HG03175 (cell line): Measurements from ENCODE around the gene CLEC4D.
A peak's percentile ranks its signal among the peaks of the same experiment; 100 is the strongest.
"Not testable (repeated sequence)": the region's sequence is repeated elsewhere in the genome, so short reads cannot be mapped to it uniquely, and the experiment has no call there.

ENCODE experiments used
- ATAC-seq: cut with Tn5 transposase; IDR thresholded peaks from one replicate; pipeline ENCODE4 v1.9.1; 2021; ENCODE audit warnings: mild to moderate bottlenecking, moderate library complexity; ENCODE audit not compliant: unreplicated experiment

CLEC4D gene

DNA sequence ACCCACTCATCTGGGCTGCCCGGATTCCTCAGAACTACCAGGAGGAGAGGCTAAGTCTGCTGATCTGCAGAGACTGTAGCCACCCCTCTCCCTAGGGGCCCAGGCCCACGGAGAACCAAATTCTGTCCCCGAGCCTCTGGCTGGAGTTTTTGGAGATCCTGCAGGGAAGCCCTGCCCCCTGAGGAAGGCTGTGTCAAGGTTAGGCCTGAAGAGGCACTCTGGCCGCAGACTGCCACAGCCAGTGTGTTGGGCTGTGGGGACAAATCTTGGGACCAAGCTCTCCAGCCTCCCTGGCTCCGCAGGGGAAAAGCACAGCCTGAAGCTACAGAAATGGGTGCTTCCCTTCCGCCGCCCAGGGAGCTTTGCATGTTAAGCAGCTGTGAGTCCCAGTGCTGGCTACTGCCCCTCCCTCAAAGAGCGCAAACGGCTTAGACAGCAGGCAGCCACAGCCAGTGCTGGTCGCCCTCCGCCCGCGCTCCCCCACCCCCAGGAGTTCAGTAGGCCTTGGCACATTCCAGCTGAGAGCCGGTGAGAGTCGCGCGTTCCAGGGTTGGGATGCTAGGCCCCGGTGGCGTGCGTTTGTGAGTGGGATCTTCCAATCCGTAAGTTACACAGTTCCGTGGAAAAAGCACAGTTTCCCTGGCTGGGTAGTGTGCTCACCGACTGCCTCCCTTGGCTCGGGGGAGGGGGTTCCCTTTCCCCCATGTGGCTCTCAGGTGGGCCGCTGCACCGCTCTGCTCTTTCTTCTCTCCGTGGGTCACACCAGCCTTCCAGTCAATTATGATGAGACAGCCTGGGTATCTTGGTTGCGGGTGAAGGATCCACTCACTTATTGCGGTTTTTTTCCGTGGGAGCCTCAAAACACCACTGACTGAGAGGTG lies 14.2 kb downstream of the CLEC4D start:
- no peak for ATAC-seq

GRCh38 chr12:8532045-8532444 lies 18.7 kb downstream of the CLEC4D start:
- no peak for ATAC-seq

GRCh38 chr12:8537820-8538219 lies 24.5 kb downstream of the CLEC4D start:
- ATAC-seq, result not testable (repeated sequence)

DNA sequence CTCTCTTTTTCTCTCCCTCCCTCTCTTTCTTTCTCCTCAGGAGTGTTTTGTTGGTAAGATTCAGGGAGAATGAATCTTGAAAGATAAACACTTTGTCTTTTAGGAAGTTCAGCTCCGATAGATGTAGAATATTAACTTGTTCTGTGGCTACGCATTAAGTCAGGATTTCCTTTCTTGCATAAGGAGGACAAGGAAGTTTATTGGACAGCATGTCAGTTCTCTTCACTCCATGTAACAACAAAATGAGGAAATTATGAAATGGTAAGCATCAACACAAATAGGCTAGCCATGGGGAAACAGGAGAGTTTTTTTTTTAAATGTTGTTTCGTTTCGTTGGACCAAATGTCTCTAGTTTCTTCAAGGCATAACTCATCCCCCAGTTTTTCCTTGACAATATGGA lies 27.5 kb downstream of the CLEC4D start, which contains the start of gene CLEC4E:
CLEC4E (minus strand) TSS at position 75 of the 400 bp plus-strand sequence. CDS start 108 bp downstream, outside the sequence.
- not testable (repeated sequence) for ATAC-seq

DNA sequence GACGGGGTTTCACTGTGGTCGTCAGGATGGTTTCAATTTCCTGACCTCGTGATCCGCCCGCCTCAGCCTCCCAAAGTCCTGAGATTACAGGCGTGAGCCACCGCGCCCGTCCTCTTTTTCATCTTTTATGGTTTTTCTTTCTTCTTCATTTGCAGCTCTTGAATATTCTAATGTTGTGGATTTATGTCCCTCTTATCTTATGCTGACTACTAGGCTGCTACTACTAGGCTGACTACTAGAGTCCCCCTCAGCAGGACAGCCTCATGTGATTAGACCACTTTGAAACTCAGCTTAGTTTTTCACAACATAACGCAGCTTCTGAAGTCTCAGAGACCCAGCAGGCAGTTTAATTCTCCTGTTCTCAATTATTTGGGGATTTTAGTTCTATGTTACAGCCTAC lies 28.3 kb downstream of the CLEC4D start:
- ATAC-seq, result no peak

GRCh38 chr12:8544295-8544694 lies 31.0 kb downstream of the CLEC4D start:
- ATAC-seq, result peak; percentile 69

DNA sequence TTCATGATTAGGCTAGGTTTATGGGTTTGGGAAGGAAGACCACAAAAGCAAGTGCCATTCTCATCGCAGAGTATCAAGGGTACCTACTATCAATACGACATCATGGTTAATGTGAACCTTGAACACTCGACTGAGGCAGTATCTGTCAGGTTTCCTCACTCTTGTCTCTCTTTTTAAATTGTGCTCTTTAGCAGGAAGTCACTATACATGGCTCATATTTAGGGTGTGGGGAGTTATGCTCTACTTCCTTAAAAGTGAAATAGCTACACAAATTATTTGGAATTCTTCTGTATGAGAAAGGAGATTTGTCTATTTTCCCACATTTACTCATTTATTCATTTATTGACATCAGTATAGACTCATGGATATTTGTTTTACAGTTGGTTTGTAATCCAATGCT lies 33.3 kb downstream of the CLEC4D start:
- no peak for ATAC-seq

DNA sequence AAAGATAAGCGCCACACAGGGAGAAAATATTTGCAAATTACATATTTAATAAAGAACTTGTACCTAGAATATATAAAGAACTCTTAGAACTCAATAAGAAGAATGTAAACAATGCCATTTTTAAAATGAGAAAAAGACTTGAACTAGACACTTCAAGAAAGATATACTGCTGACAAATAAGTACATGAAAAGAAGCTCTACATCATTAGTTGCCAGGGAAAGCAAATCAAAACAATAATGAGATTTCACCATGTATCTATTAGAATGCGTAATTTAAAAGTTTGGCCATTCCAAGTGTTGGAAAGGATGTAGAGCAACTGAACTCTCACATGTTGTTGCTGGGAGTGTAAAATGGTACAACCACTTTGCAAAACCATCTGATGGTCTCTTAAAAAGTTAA lies 34.3 kb downstream of the CLEC4D start:
- no peak for ATAC-seq

DNA sequence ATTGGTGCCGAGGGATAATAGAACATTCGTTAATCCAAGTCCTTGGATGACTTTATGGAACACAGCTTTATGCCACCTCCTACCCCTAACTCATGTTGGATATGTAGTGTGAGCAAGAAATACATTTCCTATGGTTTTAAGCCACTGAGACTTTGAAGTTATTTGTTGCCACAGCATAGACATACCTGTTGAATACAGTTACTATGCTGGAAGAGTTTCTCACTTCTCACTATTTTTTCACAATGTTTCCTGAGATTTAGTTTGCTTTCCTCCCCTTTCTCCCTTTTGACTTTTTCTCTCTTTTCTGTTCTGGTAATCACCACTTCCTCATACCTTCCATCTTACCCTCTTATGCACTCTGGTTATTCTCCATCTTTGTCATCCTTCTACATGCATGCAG lies 34.9 kb downstream of the CLEC4D start:
- ATAC-seq, result no peak

DNA sequence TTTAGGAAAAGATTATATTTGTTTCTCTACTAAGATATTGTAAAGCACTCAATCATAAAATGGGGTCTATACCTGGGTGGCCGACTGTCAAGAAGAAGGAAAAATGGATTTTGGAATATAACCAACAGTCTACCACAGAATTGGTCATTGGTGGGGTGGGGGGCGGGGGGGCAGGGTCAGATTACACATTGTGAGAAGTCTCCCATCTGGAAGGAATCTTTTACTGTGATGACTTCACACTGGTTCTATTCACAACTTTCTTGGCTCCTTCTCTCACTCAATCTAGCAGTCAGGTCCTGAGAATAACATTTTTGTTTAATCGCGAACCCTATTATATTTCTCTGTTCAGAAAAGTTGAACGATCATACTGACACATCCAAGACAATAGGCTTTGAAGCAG lies 36.1 kb downstream of the CLEC4D start:
- ATAC-seq, result no peak

- no peak for ATAC-seq
Measured at GRCh38 chr12:8553088-8553627, 39.9 kb downstream of the CLEC4D start.

- no peak for ATAC-seq
Measured at GRCh38 chr12:8554451-8555195, 41.3 kb downstream of the CLEC4D start.

DNA sequence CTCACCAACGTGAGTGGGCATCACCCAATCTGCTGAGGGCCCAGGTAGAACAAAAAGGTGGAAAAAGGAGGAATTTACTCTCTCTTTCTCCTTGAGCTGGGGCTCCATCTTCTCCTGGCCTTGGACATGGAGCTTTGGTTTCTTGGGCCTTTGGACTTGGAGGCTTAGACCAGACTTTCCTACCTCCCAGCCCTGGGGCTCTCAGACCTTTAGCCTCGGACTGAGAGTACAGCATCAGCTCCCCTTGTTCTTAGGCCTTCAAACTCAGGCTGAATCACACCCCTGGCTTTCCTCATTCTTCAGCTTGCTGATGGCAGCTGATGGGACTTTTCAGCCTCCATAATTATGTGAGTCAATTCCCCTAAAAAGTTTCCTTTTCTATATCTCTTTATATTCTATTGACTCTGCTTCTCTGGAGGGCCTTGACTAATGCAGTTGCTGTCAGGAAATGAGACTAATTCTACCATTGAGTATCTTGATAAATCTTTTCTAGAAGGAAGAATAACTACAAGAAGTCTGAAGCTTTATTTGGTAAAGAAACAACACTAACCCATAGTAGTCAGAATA lies 43.3 kb downstream of the CLEC4D start:
- ATAC-seq, result no peak

DNA sequence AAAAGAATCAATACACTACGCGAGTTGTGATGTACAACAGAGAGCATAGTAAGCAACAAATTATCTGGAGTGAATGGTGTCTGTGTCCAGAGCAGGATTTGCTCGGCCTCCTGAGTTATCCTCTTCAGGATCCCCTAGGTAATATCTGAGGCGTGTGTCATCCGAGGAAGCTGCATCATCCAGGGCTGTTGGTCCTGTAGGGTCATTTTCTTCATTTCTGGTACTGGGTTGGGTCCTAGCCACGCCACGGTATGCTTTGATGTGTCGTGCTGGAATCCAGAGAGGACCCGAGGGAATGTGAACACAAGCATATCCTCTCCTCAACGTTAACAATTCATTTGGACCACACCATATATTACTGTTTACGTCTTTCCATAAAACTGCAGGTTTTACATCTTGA lies 46.4 kb downstream of the CLEC4D start:
- no peak for ATAC-seq

DNA sequence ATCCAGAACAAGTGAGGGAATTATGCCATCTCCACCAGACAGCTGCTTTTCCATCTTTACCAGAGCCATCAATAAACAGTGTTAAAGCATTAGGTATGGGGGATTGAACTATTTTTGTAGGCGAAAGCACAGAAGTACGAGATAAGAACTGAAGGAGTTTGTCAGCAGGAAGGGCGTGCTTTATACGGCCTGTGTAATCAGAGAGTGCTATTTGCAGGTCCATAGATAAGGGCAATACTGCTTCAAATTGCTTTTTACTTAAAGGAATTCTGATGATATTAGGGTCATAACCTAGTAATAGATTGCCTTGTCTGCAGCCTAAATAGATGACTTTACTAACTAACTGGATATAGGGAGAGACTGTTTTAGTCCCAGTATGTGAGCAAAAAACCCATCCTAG lies 47.7 kb downstream of the CLEC4D start:
- ATAC-seq, result no peak

DNA sequence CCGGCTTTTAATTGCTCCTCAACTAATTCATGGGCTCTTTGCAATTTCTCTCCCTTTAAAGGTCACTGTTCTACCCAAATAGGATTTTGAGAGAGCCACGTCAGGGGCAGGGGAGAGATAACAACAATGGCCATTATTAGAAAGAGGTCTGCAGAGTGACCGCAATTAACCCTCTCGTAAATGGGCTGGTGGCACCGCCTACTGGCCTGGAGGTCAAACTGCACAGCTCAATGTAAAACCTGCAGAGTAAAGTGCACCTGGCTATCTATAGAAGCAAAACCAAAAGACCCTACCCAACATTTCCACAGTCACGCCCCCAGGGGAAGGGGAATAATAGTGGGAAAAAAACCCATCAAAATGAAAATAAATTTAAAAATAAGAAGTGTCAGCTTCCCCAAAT lies 49.0 kb downstream of the CLEC4D start:
- ATAC-seq, result no peak

- no peak for ATAC-seq
Measured at GRCh38 chr12:8563356-8563755, 50.1 kb downstream of the CLEC4D start.

DNA sequence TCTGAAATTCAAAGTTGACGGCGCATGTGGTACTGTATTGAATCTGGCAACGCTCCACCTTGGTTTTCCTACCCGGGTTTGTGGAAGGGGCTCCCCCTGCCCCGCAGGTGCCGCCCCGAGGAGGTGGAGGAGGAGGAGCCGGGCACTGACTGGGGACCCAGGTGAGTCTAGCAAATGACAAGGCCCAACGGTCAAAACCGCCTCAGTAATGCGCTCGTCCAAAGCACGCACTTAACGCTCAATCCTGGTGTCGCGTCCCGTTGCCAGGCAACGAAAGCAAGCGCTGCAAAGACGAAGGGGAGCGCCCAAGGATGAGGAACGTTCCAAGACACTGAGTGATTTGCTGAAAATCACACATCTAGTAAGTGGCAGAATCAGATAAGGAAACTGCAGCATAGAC lies 51.4 kb downstream of the CLEC4D start:
- no peak for ATAC-seq

DNA sequence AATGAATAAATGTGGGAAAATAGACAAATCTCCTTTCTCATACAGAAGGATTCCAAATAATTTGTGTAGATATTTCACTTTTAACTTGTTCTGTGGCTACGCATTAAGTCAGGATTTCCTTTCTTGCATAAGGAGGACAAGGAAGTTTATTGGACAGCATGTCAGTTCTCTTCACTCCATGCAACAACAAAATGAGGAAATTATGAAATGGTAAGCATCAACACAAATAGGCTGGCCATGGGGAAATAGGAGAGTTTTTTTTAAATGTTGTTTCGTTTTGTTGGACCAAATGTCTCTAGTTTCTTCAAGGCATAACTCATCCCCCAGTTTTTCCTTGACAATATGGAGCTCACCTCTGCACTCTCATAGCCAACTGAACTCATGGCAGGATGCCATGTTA lies 52.7 kb downstream of the CLEC4D start:
- ATAC-seq, result not testable (repeated sequence)

DNA sequence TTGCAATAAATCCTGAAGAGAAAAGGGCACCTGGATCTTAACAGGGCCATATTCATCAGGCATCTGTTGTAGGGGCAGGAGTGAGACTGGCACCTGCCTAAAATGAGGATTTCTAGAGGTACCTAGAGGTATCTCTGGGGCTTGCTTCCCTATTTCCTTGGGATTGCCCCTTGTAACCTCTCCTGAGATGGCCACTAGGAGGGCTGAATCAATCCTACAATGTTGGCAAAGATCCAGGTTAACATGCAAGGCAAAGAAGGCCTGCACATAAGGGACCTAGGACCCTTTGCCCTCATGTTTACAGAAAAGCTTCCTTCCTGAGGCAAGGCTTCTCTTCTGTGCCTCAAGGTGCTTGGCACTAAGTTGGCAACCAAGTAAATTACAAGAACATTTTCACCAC lies 53.2 kb downstream of the CLEC4D start:
- no peak for ATAC-seq
